Measurements from ENCODE around the gene DHX29. TPM values are rescaled to one million over a fixed set of nuclear protein-coding genes. Genes with fewer than 3 reads are reported as not detected.

Gene DHX29
- total and polyA plus RNA-seq, 2 donors (not counting 1 experiment from before 2014, with no cell fraction given), result 3.9 to 18.1 TPM

GRCh38 chr5:55236800-55237199, 70.7 kb downstream of the DHX29 start:
- Mint-ChIP-seq H3K27me3 (peaks cover 49% of the 10 kb centered on the region), H3K4me3 (no peak overlapping the region), H3K4me1 (peaks cover 16% of the 10 kb centered on the region), H3K27ac (no peak overlapping the region), H3K9me3 (ENCODE audit: insufficient read depth) (no peaks in the 10 kb centered on the region)
- CTCF ChIA-PET, result no interaction called here
- Histone ChIP-seq H3K4me1 (ENCODE audit: control insufficient read depth in 2 of 2, insufficient read depth in 2 of 2, low read length in 2 of 2) (peaks cover 26 to 28% of the 10 kb centered on the region in 2 donors), H3K79me2 (ENCODE audit: control insufficient read depth, insufficient read depth, low read length) (no peaks in the 10 kb centered on the region), H3K36me3 (replicated peaks in 1 of 2; ENCODE audit: control extremely low read depth in 1 of 2, control insufficient read depth in 1 of 2, extremely low read depth in 1 of 2, insufficient read depth in 2 of 2, low read length in 1 of 2) (no peaks in the 10 kb centered on the region), H3K4me3 (ENCODE audit: control extremely low read depth in 1 of 5, extremely low read depth in 1 of 5, insufficient read depth in 1 of 5, low read depth in 2 of 5, low read length in 4 of 5) (no peak overlapping the region), H3K9me3 (ENCODE audit: control extremely low read depth in 1 of 3, control insufficient read depth in 2 of 3, insufficient read depth in 1 of 3, low read length in 2 of 3) (peaks cover 0 to 16% (median 0%) of the 10 kb centered on the region in 3 donors), H4K20me1 (ENCODE audit: control insufficient read depth, insufficient read depth, low read length, poor library complexity, severe bottlenecking) (no peaks in the 10 kb centered on the region), H3K27ac (ENCODE audit: low read length in 2 of 2) (no peak overlapping the region), H3K9ac (ENCODE audit: low read length) (no peak overlapping the region), H3K27me3 (replicated peaks in 1 of 4; ENCODE audit: control extremely low read depth in 1 of 4, control insufficient read depth in 3 of 4, insufficient read depth in 4 of 4, low read length in 3 of 4) (peaks cover 0 to 43% (median 27%) of the 10 kb centered on the region in 4 experiments), H2AFZ (ENCODE audit: insufficient read depth, low read depth, low read length, poor library complexity, severe bottlenecking) (no peak overlapping the region), H3K4me2 (replicated peaks; ENCODE audit: low read depth, low read length, poor library complexity, severe bottlenecking) (no peak overlapping the region)
- POLR2A ChIA-PET, result no interaction called here
- WGBS (ENCODE audit: insufficient coverage), result 87% methylated on average over 10 of the region's 10 CpGs
- TF ChIP-seq EZH2 (IDR thresholded peaks at IDR 0.05; ENCODE audit: borderline replicate concordance, insufficient read depth, low read depth, low read length, poor library complexity, severe bottlenecking), result no peak
- TF ChIP-seq CTCF (IDR thresholded peaks at IDR 0.05), result no peak
- intact Hi-C loops (cut with micrococcal nuclease), result no loop called here
- no peak for DNase-seq
- no peak for ATAC-seq (ENCODE audit: low read depth)

GRCh38 chr5:55234121-55234700, 73.3 kb downstream of the DHX29 start:
- H3K27me3 Mint-ChIP-seq, result peaks cover 64% of the 10 kb centered on the region
- Histone ChIP-seq H3K27ac (ENCODE audit: low read length in 2 of 2) (no peak overlapping the region), H3K9me3 (ENCODE audit: control extremely low read depth in 1 of 3, control insufficient read depth in 2 of 3, insufficient read depth in 1 of 3, low read length in 2 of 3) (peaks cover 0 to 21% (median 0%) of the 10 kb centered on the region in 3 donors), H4K20me1 (ENCODE audit: control insufficient read depth, insufficient read depth, low read length, poor library complexity, severe bottlenecking) (no peaks in the 10 kb centered on the region), H3K27me3 (replicated peaks in 1 of 4; ENCODE audit: control extremely low read depth in 1 of 4, control insufficient read depth in 3 of 4, insufficient read depth in 4 of 4, low read length in 3 of 4) (peaks cover 4 to 65% (median 46%) of the 10 kb centered on the region in 4 experiments), H3K79me2 (ENCODE audit: control insufficient read depth, insufficient read depth, low read length) (no peaks in the 10 kb centered on the region), H3K4me2 (replicated peaks; ENCODE audit: low read depth, low read length, poor library complexity, severe bottlenecking) (peak overlapping the region; percentile 100), H2AFZ (ENCODE audit: insufficient read depth, low read depth, low read length, poor library complexity, severe bottlenecking) (peak overlapping the region; percentile 82), H3K4me3 (ENCODE audit: control extremely low read depth in 1 of 5, extremely low read depth in 1 of 5, insufficient read depth in 1 of 5, low read depth in 2 of 5, low read length in 4 of 5) (peak overlapping the region; percentile 25 to 81 (median 55)), H3K9ac (ENCODE audit: low read length) (peak overlapping the region; percentile 74), H3K4me1 (ENCODE audit: control insufficient read depth in 2 of 2, insufficient read depth in 2 of 2, low read length in 2 of 2) (peaks cover 37 to 43% of the 10 kb centered on the region in 2 donors), H3K36me3 (replicated peaks in 1 of 2; ENCODE audit: control extremely low read depth in 1 of 2, control insufficient read depth in 1 of 2, extremely low read depth in 1 of 2, insufficient read depth in 2 of 2, low read length in 1 of 2) (no peaks in the 10 kb centered on the region)
- no peak for TF ChIP-seq EZH2 (IDR thresholded peaks at IDR 0.05; ENCODE audit: borderline replicate concordance, insufficient read depth, low read depth, low read length, poor library complexity, severe bottlenecking)
- TF ChIP-seq CTCF (IDR thresholded peaks at IDR 0.05), result no peak
- CTCF ChIA-PET, result interaction anchor here (0.5 to 2.0 kb wide), 4 partner anchors 58 to 1992 kb away, joined by 3 to 5 read pairs (median 4); partner anchors contain the start of gene CDC20B
- POLR2A ChIA-PET, result no interaction called here
- peak overlapping the region; percentile 34 for H3K27ac Mint-ChIP-seq
- intact Hi-C loops (cut with micrococcal nuclease), result loop anchor here (5.0 kb wide), 1 partner anchor 73 kb away; the partner anchor contains the start of genes DHX29 and MTREX
- DNase-seq, result no peak
- H3K4me1 Mint-ChIP-seq, result peaks cover 30% of the 10 kb centered on the region
- no peaks in the 10 kb centered on the region for H3K9me3 Mint-ChIP-seq (ENCODE audit: insufficient read depth)
- peak overlapping the region; percentile 91 for H3K4me3 Mint-ChIP-seq
- no peak for ATAC-seq (ENCODE audit: low read depth)
- 24% methylated on average over 17 of the region's 31 CpGs for WGBS (ENCODE audit: insufficient coverage)
